ENCODE data around the gene CIZ1. TPM values are rescaled to one million over a fixed set of nuclear protein-coding genes. Genes with fewer than 3 reads are reported as not detected.

The CIZ1 gene
- total and polyA plus RNA-seq, 11 donors, result 42.6 to 101 (median 73.8) TPM

DNA sequence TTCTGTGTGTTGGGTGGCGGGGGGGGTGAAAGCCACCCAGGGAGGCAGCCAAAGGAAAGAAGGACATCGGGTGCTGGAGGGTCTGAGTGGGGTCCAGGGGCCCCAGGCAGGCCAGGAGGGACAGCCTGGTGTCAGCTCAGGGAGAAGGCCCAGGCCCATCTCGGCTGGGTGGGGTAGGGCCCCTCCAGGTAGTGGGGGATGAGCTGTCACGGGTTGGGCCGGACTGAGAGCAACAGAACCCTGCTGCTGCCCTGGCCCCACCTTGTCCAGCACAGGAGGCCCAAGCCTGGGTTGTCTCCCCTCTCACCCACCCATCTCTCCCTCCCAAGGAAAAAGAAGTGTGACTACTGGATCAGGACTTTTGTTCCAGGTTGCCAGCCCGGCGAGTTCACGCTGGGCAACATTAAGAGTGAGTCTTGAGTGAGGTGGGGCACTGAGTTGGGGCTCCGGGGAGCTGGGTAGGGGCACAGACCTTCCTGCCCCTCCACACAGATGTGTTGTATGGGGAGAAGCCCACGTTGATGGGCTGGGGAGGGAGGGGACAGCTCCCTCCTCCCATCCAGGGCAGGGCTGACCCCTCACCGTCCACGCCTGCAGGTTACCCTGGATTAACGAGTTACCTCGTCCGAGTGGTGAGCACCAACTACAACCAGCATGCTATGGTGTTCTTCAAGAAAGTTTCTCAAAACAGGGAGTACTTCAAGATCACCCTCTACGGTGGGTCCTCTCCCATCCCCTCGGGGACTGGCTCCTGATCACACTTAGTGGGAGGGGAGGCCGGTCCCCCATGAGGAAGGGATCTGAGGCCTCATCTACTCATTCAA, 39.9 kb downstream of the CIZ1 start:
- no peaks in the 10 kb centered on the region for H3K36me3 ChIP-seq
- H3K4me3 ChIP-seq, result no peak overlapping the region
- H3K9me3 ChIP-seq, result no peaks in the 10 kb centered on the region
- intact Hi-C loops (cut with DNase I), result no loop called here
- peaks cover 0 to 23% (median 6%) of the 10 kb centered on the region in 12 donors for H3K4me1 ChIP-seq
- no peak overlapping the region for H3K27ac ChIP-seq
- peak in 2 of 5 donors; percentile 14 to 53 for DNase-seq
- no peak for ATAC-seq
- no peak for TF ChIP-seq POLR2A (IDR thresholded peaks at IDR 0.05)
- no peak for TF ChIP-seq CTCF (IDR thresholded peaks at IDR 0.05)
- no peaks in the 10 kb centered on the region for H3K27me3 ChIP-seq
- WGBS, 4 donors, result 86 to 94% (median 93%) methylated on average over 14 to 18 of the region's 18 CpGs

DNA sequence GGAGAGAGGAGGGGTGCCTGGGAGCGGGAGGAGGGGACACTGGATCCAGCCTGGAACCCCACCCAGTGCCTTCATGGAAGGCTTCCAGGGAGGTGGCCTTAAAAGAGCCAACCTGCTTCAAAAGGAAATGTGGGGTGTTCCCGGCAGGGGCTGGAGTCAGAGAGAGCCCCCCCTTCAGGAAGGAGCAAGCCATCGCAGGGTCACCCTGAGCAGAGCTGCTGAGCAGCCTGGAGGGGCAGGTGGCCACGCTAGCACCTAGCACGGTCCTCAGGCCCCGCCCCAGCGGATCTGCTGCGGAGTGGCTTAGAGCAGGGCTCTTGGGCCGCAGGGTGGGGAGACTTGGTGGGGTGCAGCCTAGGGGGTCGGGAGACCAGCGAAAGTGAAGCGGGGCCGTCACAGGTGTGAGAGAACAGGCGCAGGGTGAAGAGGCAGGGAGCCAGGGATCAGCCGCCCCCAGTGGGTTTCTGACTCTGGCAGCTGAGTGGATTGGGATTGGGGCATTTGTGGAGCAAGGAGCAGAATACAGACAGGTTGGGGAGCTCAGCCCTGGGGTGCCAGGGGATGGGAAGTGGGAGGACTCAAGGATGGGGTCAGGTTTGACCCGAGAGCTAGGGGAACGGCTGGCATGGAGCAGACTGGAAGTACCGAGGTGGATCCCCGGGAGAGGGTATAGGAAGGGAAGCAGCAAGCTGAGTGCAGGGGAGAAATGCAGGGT, 40.6 kb downstream of the CIZ1 start:
- H3K27me3 ChIP-seq, result no peaks in the 10 kb centered on the region
- H3K4me1 ChIP-seq, result peaks cover 0 to 23% (median 6%) of the 10 kb centered on the region in 12 donors
- ATAC-seq, result peak; percentile 8 to 44 (median 32)
- no peaks in the 10 kb centered on the region for H3K36me3 ChIP-seq
- intact Hi-C loops (cut with DNase I), result no loop called here
- H3K9me3 ChIP-seq, result no peaks in the 10 kb centered on the region
- H3K27ac ChIP-seq, result peak overlapping the region in 1 of 12 donors; percentile 34
- peak in 9 of 12 donors; percentile 15 to 38 (median 27) for TF ChIP-seq CTCF (IDR thresholded peaks at IDR 0.05)
- TF ChIP-seq POLR2A (IDR thresholded peaks at IDR 0.05), result no peak
- peak in 2 of 5 donors; percentile 48 to 56 for DNase-seq
- WGBS, 4 donors, result 73 to 78% (median 76%) methylated on average over 19 of the region's 19 CpGs
- peak overlapping the region in 1 of 12 donors; percentile 7 for H3K4me3 ChIP-seq

DNA sequence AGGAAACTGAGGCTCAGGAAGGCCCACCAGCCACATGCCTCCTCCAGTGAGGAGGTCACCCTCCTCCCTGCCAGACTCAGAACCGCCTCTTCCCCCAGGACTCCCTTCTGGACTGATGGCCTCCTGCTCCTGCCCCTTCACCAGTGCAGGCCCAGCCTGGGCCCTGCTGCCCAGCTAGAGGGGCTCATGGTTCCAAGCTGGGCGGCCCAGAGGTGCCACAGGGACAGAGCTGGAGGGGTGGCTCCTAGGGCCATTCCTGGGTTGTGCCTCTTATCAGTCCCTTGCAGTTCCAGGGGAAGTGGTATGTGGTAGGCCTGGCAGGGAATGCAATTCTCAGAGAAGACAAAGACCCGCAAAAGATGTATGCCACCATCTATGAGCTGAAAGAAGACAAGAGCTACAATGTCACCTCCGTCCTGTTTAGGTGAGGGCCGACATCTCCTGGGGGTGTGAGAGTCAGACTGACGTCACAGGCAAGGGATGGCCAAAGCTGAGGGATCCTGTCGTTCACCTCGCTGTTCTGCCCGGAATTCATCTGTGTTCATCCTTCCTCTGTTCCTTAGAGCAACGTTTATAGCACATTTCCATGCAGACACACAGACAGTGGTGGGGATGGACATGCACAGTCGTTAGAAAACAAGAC, 41.3 kb downstream of the CIZ1 start:
- peak overlapping the region in 2 of 12 donors; percentile 17 to 34 for H3K27ac ChIP-seq
- no peaks in the 10 kb centered on the region for H3K36me3 ChIP-seq
- H3K4me3 ChIP-seq, result peak overlapping the region in 2 of 12 donors; percentile 7 to 17
- TF ChIP-seq POLR2A (IDR thresholded peaks at IDR 0.05), result no peak
- TF ChIP-seq CTCF (IDR thresholded peaks at IDR 0.05), result no peak
- 54 to 59% (median 58%) methylated on average over 10 to 11 of the region's 11 CpGs for WGBS, 4 donors
- no peak for ATAC-seq
- no peaks in the 10 kb centered on the region for H3K9me3 ChIP-seq
- peak in 2 of 5 donors; percentile 7 to 33 for DNase-seq
- intact Hi-C loops (cut with DNase I), result no loop called here
- no peaks in the 10 kb centered on the region for H3K27me3 ChIP-seq
- peaks cover 0 to 23% (median 6%) of the 10 kb centered on the region in 12 donors for H3K4me1 ChIP-seq

All from heart left ventricle (tissue), 16 donors.